ENCODE results near the gene NOX5. TPM values are rescaled to one million over a fixed set of nuclear protein-coding genes. Genes with fewer than 3 reads are reported as not detected.

The NOX5 gene
- total RNA-seq, 1 donor from 2014 or later, result not detected

- no peak overlapping the region for H3K27ac Mint-ChIP-seq (ENCODE audit: unreplicated experiment)
- peaks cover 39% of the 10 kb centered on the region for H3K4me1 Mint-ChIP-seq (ENCODE audit: unreplicated experiment)
- no peaks in the 10 kb centered on the region for H3K36me3 Mint-ChIP-seq (ENCODE audit: unreplicated experiment)
- no peaks in the 10 kb centered on the region for H3K9me3 Mint-ChIP-seq (ENCODE audit: unreplicated experiment)
- TF ChIP-seq CTCF (IDR thresholded peaks at IDR 0.05), result no peak
- H3K27me3 Mint-ChIP-seq (ENCODE audit: unreplicated experiment), result peaks cover 10% of the 10 kb centered on the region
- H3K4me3 Mint-ChIP-seq (ENCODE audit: unreplicated experiment), result no peak overlapping the region
- no peak for DNase-seq (ENCODE audit: extremely low spot score, unreplicated experiment)
These were observed 79.8 kb downstream of the NOX5 start for GRCh38 chr15:69094124-69094921.

- H3K9me3 Mint-ChIP-seq (ENCODE audit: unreplicated experiment), result no peaks in the 10 kb centered on the region
- TF ChIP-seq CTCF (IDR thresholded peaks at IDR 0.05), result no peak
- H3K27ac Mint-ChIP-seq (ENCODE audit: unreplicated experiment), result no peak overlapping the region
- no peak overlapping the region for H3K4me3 Mint-ChIP-seq (ENCODE audit: unreplicated experiment)
- peaks cover 10% of the 10 kb centered on the region for H3K27me3 Mint-ChIP-seq (ENCODE audit: unreplicated experiment)
- DNase-seq (ENCODE audit: extremely low spot score, unreplicated experiment), result no peak
- H3K4me1 Mint-ChIP-seq (ENCODE audit: unreplicated experiment), result peaks cover 31% of the 10 kb centered on the region
- H3K36me3 Mint-ChIP-seq (ENCODE audit: unreplicated experiment), result no peaks in the 10 kb centered on the region
These were observed 80.8 kb downstream of the NOX5 start for GRCh38 chr15:69095274-69095673.

GRCh38 chr15:69096196-69096595 is 81.7 kb downstream of the NOX5 start:
- Mint-ChIP-seq H3K27me3 (ENCODE audit: unreplicated experiment) (peaks cover 13% of the 10 kb centered on the region), H3K36me3 (ENCODE audit: unreplicated experiment) (no peaks in the 10 kb centered on the region)

GRCh38 chr15:69096626-69097025 is 82.1 kb downstream of the NOX5 start:
- no peak overlapping the region for H3K27ac Mint-ChIP-seq (ENCODE audit: unreplicated experiment)
- H3K9me3 Mint-ChIP-seq (ENCODE audit: unreplicated experiment), result no peaks in the 10 kb centered on the region
- no peaks in the 10 kb centered on the region for H3K36me3 Mint-ChIP-seq (ENCODE audit: unreplicated experiment)
- TF ChIP-seq CTCF (IDR thresholded peaks at IDR 0.05), result no peak
- no peak overlapping the region for H3K4me3 Mint-ChIP-seq (ENCODE audit: unreplicated experiment)
- H3K27me3 Mint-ChIP-seq (ENCODE audit: unreplicated experiment), result peaks cover 14% of the 10 kb centered on the region
- no peak for DNase-seq (ENCODE audit: extremely low spot score, unreplicated experiment)
- peaks cover 24% of the 10 kb centered on the region for H3K4me1 Mint-ChIP-seq (ENCODE audit: unreplicated experiment)

More at GRCh38 chr15:69096196-69096595, 81.7 kb downstream of the NOX5 start:
- H3K9me3 Mint-ChIP-seq (ENCODE audit: unreplicated experiment), result no peaks in the 10 kb centered on the region
- TF ChIP-seq CTCF (IDR thresholded peaks at IDR 0.05), result no peak
- H3K27ac Mint-ChIP-seq (ENCODE audit: unreplicated experiment), result no peak overlapping the region
- no peak for DNase-seq (ENCODE audit: extremely low spot score, unreplicated experiment)
- no peak overlapping the region for H3K4me3 Mint-ChIP-seq (ENCODE audit: unreplicated experiment)
- H3K4me1 Mint-ChIP-seq (ENCODE audit: unreplicated experiment), result peaks cover 29% of the 10 kb centered on the region

- TF ChIP-seq CTCF (IDR thresholded peaks at IDR 0.05), result no peak
- H3K27ac Mint-ChIP-seq (ENCODE audit: unreplicated experiment), result no peak overlapping the region
- H3K27me3 Mint-ChIP-seq (ENCODE audit: unreplicated experiment), result peaks cover 19% of the 10 kb centered on the region
- no peaks in the 10 kb centered on the region for H3K36me3 Mint-ChIP-seq (ENCODE audit: unreplicated experiment)
- no peak for DNase-seq (ENCODE audit: extremely low spot score, unreplicated experiment)
- H3K4me3 Mint-ChIP-seq (ENCODE audit: unreplicated experiment), result no peak overlapping the region
- no peaks in the 10 kb centered on the region for H3K9me3 Mint-ChIP-seq (ENCODE audit: unreplicated experiment)
- H3K4me1 Mint-ChIP-seq (ENCODE audit: unreplicated experiment), result peaks cover 14% of the 10 kb centered on the region
These were observed 84.3 kb downstream of the NOX5 start for GRCh38 chr15:69098771-69099170.

All from osteocyte (in vitro differentiated cells).